ENCODE measurements around the gene VIT.

DNA sequence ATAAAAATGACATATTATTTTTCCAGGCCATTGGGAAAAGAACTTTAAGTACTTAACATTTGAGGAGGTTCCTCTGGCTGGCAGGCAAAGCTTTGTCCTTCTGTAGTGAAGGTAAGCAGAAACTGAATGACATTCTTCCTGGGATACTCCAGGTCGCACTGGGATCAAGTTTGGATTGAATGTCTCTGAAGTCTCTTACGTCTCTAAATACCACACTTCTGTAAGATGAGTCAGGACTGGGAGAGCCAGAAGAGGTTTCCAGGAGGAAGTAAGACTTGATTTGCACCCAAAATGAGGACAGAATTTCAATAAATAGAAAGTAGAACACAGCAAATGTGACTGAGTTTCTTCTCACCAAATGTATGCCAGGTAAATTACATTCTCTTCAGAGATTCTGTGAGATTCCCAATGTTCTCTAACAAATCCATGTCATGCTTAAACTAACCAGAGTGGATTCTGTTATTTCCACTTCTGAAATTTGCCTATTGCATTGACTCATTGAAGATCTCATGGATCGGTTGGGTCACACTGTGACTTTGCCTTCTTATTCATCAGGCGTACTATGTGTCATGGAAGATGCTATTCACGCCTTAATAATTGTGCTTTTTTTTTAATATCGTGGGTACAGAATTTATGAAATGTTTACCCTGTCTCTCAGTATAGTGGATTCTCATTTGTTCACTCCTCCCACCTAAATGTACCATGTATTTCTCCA lies 25.5 kb upstream of the VIT start:
- TF ChIP-seq, protein P1, sequence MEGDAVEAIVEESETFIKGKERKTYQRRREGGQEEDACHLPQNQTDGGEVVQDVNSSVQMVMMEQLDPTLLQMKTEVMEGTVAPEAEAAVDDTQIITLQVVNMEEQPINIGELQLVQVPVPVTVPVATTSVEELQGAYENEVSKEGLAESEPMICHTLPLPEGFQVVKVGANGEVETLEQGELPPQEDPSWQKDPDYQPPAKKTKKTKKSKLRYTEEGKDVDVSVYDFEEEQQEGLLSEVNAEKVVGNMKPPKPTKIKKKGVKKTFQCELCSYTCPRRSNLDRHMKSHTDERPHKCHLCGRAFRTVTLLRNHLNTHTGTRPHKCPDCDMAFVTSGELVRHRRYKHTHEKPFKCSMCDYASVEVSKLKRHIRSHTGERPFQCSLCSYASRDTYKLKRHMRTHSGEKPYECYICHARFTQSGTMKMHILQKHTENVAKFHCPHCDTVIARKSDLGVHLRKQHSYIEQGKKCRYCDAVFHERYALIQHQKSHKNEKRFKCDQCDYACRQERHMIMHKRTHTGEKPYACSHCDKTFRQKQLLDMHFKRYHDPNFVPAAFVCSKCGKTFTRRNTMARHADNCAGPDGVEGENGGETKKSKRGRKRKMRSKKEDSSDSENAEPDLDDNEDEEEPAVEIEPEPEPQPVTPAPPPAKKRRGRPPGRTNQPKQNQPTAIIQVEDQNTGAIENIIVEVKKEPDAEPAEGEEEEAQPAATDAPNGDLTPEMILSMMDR (IDR thresholded peaks at IDR 0.05; ENCODE audit: insufficient read depth, low read length), result no peak
- TF ChIP-seq, protein P2, sequence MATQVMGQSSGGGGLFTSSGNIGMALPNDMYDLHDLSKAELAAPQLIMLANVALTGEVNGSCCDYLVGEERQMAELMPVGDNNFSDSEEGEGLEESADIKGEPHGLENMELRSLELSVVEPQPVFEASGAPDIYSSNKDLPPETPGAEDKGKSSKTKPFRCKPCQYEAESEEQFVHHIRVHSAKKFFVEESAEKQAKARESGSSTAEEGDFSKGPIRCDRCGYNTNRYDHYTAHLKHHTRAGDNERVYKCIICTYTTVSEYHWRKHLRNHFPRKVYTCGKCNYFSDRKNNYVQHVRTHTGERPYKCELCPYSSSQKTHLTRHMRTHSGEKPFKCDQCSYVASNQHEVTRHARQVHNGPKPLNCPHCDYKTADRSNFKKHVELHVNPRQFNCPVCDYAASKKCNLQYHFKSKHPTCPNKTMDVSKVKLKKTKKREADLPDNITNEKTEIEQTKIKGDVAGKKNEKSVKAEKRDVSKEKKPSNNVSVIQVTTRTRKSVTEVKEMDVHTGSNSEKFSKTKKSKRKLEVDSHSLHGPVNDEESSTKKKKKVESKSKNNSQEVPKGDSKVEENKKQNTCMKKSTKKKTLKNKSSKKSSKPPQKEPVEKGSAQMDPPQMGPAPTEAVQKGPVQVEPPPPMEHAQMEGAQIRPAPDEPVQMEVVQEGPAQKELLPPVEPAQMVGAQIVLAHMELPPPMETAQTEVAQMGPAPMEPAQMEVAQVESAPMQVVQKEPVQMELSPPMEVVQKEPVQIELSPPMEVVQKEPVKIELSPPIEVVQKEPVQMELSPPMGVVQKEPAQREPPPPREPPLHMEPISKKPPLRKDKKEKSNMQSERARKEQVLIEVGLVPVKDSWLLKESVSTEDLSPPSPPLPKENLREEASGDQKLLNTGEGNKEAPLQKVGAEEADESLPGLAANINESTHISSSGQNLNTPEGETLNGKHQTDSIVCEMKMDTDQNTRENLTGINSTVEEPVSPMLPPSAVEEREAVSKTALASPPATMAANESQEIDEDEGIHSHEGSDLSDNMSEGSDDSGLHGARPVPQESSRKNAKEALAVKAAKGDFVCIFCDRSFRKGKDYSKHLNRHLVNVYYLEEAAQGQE (IDR thresholded peaks at IDR 0.05; ENCODE audit: insufficient replicate concordance, low read depth), result no peak

Data from HL-60 (cell line).